OCI-LY7 (cell line): Measurements from ENCODE around the gene KLHL33. TPM values are rescaled to one million over a fixed set of nuclear protein-coding genes. Genes with fewer than 3 reads are reported as not detected.

ENCODE experiments used
- BruUV-seq: library from RNA; stranded (reverse); fragments of 400-500 nt; replicated peaks from 2 replicates; lab custom pipeline; 2021; lab: Mats Ljungman, UMichigan
- CTCF ChIA-PET: fragments of 300-600 bp; sonication (Branson Sonifier 250); formaldehyde crosslinking; loops from one replicate; lab custom pipeline; 2022; ENCODE audit warnings: antibody characterized with exemption; ENCODE audit not compliant: unreplicated experiment; lab: Charles Lee
- POLR2A ChIA-PET: fragments of 300-600 bp; sonication (Branson Sonifier 250); formaldehyde crosslinking; loops from one replicate; lab custom pipeline; 2022; ENCODE audit warnings: antibody characterized with exemption; lab: Charles Lee
- DNase-seq: peaks from one replicate; pipeline ENCODE4 v3.0.0-alpha.2; 2015; ENCODE audit warnings: low spot score
- H2AFZ ChIP-seq: fragments of 200-600 bp; sonication (generic), shearing (Covaris generic); 2 replicates; pipeline ENCODE4 v1.6.1; 2014; ENCODE audit warnings: mild to moderate bottlenecking, antibody characterized with exemption, low read length, moderate library complexity
- H3K27ac ChIP-seq: fragments of 200-600 bp; sonication (generic); 2 replicates; pipeline ENCODE4 v1.5.1; 2014; ENCODE audit warnings: mixed run types, low read depth, mild to moderate bottlenecking, moderate library complexity, low read length, inconsistent platforms; ENCODE audit not compliant: poor library complexity, severe bottlenecking
- H3K36me3 ChIP-seq: fragments of 200-600 bp; sonication (generic); 2 replicates; pipeline ENCODE4 v1.6.1; 2014; ENCODE audit warnings: mild to moderate bottlenecking, antibody characterized with exemption, low read length, moderate library complexity, mixed read lengths; ENCODE audit not compliant: insufficient read depth
- H3K4me1 ChIP-seq: fragments of 200-600 bp; sonication (generic); 2 replicates; pipeline ENCODE4 v1.5.1; 2014; ENCODE audit warnings: mild to moderate bottlenecking, low read length; ENCODE audit not compliant: insufficient read depth, poor library complexity, severe bottlenecking
- H3K4me2 ChIP-seq: fragments of 200-600 bp; sonication (generic); 2 replicates; pipeline ENCODE4 v1.6.1; 2014; ENCODE audit warnings: mild to moderate bottlenecking, low read length
- H3K4me3 ChIP-seq: fragments of 200-600 bp; sonication (generic); 2 replicates; pipeline ENCODE4 v1.5.1; 2014; ENCODE audit warnings: mild to moderate bottlenecking, low read depth, low read length; ENCODE audit not compliant: poor library complexity, severe bottlenecking
- H3K79me2 ChIP-seq: fragments of 200-600 bp; sonication (generic); 2 replicates; pipeline ENCODE4 v1.6.1; 2016; ENCODE audit warnings: low read depth, mild to moderate bottlenecking, low read length, moderate library complexity, mixed read lengths; ENCODE audit not compliant: insufficient read depth
- H3K9me2 ChIP-seq: fragments of 200-600 bp; sonication (generic); 2 replicates; pipeline ENCODE4 v1.6.1; 2016; ENCODE audit warnings: mild to moderate bottlenecking, low read length, mixed read lengths; ENCODE audit not compliant: insufficient read depth
- H3K9me3 ChIP-seq: fragments of 200-600 bp; sonication (generic); 2 replicates; pipeline ENCODE4 v1.6.1; 2014; ENCODE audit warnings: mild to moderate bottlenecking, mixed run types, low read length, mixed read lengths
- H4K20me1 ChIP-seq: fragments of 200-600 bp; sonication (generic); 2 replicates; pipeline ENCODE4 v1.6.1; 2014; ENCODE audit warnings: mild to moderate bottlenecking, antibody characterized with exemption, low read length, moderate library complexity, mixed read lengths; ENCODE audit not compliant: insufficient read depth
- CTCF ChIP-seq: fragments of 200-600 bp; sonication (generic); conservative IDR thresholded peaks from 2 replicates; pipeline ENCODE4 v1.5.1; 2014; ENCODE audit warnings: mild to moderate bottlenecking, antibody characterized with exemption, low read length, moderate library complexity, mixed read lengths
- EZH2phosphoT487 ChIP-seq: fragments of 200-600 bp; sonication (generic); IDR thresholded peaks from 2 replicates; pipeline ENCODE4 v1.6.1; 2018; ENCODE audit warnings: low read depth, borderline replicate concordance, mild to moderate bottlenecking, mixed run types, antibody characterized with exemption, low read length, moderate library complexity, mixed read lengths
- intact Hi-C: fragments of 100-400 bp; cut with micrococcal nuclease; formaldehyde crosslinking; loops from one replicate; pipeline ENCODE4 v1.10.0; 2022; ENCODE audit not compliant: unreplicated experiment
- total RNA-seq, 2 experiments: library from RNA; depleted of rRNA in 1 of 2; stranded (reverse); fragments of >200 nt in 1 of 2; shearing (Covaris generic) in 1 of 2; gene quantifications; 2 replicates each; pipeline ENCODE4 v1.2.3, GENCODE V29; 2014 to 2022

KLHL33 gene
- total RNA-seq, 2 experiments from 2014 or later = 0.11 TPM; not detected in 1

GRCh38 chr14:20478894-20479293, 42.9 kb upstream of the KLHL33 start:
- CTCF ChIA-PET = no interaction called here
- TSS peak; percentile 2 for BruUV-seq
- no peak overlapping the region for H3K4me3 ChIP-seq
- DNase-seq = no peak
- H3K9me2 ChIP-seq = no peaks in the 10 kb centered on the region
- intact Hi-C loops = no loop called here
- POLR2A ChIA-PET = interaction anchor here (1.1 to 1.5 kb wide), 3 partner anchors 8 to 73 kb away, joined by 3 to 6 read pairs (median 5); partner anchors contain the start of gene PNP
- H3K36me3 ChIP-seq = peaks cover 66% of the 10 kb centered on the region
- TF ChIP-seq CTCF (no peak), EZH2phosphoT487 (no peak)
- H3K4me2 ChIP-seq = no peak overlapping the region
- H3K4me1 ChIP-seq = peaks cover 21% of the 10 kb centered on the region
- no peak overlapping the region for H2AFZ ChIP-seq
- peaks cover 10% of the 10 kb centered on the region; the same call in 1 of the 2 replicates for H4K20me1 ChIP-seq
- H3K27ac ChIP-seq = no peak overlapping the region
- H3K79me2 ChIP-seq = no peaks in the 10 kb centered on the region
- no peaks in the 10 kb centered on the region for H3K9me3 ChIP-seq

DNA sequence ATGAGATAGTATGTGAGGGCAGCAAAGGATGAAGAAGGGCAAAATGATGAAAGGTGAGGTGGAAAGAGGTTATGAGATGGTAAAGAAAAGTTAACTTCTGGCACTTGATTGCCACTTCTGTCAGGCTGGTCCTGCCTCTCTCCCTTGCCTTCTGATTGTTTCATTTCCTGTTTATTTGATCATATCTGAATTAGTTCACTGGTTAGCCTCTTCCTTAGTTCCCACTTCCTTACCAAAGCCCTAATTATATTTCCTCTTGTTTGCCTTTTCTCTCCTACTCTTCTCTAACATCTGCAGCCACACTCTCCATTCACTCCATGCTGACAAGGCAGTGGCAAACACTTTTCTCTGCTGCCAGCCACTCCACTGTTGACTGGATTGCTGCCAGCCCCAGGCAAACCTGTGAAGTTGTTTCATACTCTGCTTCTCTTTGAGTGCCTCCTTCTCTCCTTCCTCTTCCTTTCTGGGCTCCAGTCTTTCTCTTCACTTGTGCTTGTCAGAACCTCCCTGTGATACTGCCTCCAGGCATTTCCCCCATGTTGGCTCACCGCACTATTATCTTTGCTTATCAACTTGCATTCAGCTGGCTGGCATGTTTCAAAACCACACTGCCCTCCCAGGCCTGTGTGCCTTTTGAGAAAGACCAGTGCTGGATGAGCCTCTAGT, 41.4 kb upstream of the KLHL33 start:
- Histone ChIP-seq H2AFZ (no peak overlapping the region), H3K79me2 (peaks cover 12% of the 10 kb centered on the region), H3K9me3 (no peaks in the 10 kb centered on the region), H3K4me2 (peak overlapping the region; percentile 54), H3K36me3 (peaks cover 81% of the 10 kb centered on the region), H3K27ac (peak overlapping the region; percentile 73), H3K4me1 (peaks cover 21% of the 10 kb centered on the region), H4K20me1 (peaks cover 16% of the 10 kb centered on the region), H3K9me2 (no peaks in the 10 kb centered on the region), H3K4me3 (peak overlapping the region; percentile 11)
- TF ChIP-seq EZH2phosphoT487 = no peak
- no peak for TF ChIP-seq CTCF
- CTCF ChIA-PET = no interaction called here
- intact Hi-C loops = no loop called here
- no TSS peak for BruUV-seq
- DNase-seq = peak; percentile 51
- POLR2A ChIA-PET = interaction anchor here (0.7 kb wide), 1 partner anchor 62 kb away, joined by 3 read pairs; no protein-coding TSS in a partner anchor

DNA sequence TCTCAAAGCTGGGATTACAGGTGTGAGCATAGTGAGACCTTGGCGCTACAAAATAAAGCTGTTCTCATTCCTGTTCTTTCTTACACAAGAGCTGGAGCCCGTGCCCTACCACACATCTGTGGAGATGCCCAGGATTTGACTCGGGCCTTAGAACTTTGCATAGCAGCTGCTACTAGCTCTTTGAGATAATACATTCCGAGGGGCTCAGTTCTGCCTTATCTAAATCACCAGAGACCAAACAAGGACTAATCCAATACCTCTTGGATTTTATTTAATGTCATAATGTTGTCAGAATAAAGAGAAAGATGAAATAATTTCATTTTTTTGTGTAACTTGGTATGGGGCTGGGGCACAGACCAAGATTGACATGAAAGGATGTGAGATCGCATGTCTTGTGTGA, 40.8 kb upstream of the KLHL33 start:
- Histone ChIP-seq H3K4me3 (peak overlapping the region; percentile 11), H3K27ac (peak overlapping the region; percentile 73), H2AFZ (no peak overlapping the region), H3K4me2 (peak overlapping the region; percentile 54), H3K9me3 (no peaks in the 10 kb centered on the region), H4K20me1 (peaks cover 22% of the 10 kb centered on the region), H3K4me1 (peaks cover 25% of the 10 kb centered on the region), H3K9me2 (no peaks in the 10 kb centered on the region), H3K79me2 (peaks cover 17% of the 10 kb centered on the region), H3K36me3 (peaks cover 87% of the 10 kb centered on the region)
- intact Hi-C loops = no loop called here
- POLR2A ChIA-PET = interaction anchor here (0.7 kb wide), 1 partner anchor 61 kb away, joined by 3 read pairs; no protein-coding TSS in a partner anchor
- no peak for DNase-seq
- no TSS peak for BruUV-seq
- CTCF ChIA-PET = no interaction called here
- no peak for TF ChIP-seq EZH2phosphoT487
- no peak for TF ChIP-seq CTCF
